GF-D8 (cell line): ENCODE measurements around the gene HHATL.

Experiments
- DNase-seq: peaks from one replicate; lab custom pipeline; 2025; lab: John Stamatoyannopoulos, UW

The HHATL gene

GRCh38 chr3:42652611-42653302 is 49.8 kb downstream of the HHATL start:
- peak; percentile 78 for DNase-seq

GRCh38 chr3:42652251-42652610 is 50.4 kb downstream of the HHATL start:
- DNase-seq, result no peak

GRCh38 chr3:42651248-42652091 is 51.1 kb downstream of the HHATL start:
- DNase-seq, result no peak

GRCh38 chr3:42649783-42650182 is 52.8 kb downstream of the HHATL start:
- no peak for DNase-seq

- DNase-seq, result no peak
Observed at GRCh38 chr3:42649006-42649405, 53.6 kb downstream of the HHATL start.

GRCh38 chr3:42647821-42648459 is 54.7 kb downstream of the HHATL start:
- DNase-seq, result no peak
